UCSD-AML1 (cell line): ENCODE results near the gene TGFB2.

ENCODE experiments used
- DNase-seq: peaks from one replicate; lab custom pipeline; 2025; ENCODE audit not compliant: unreplicated experiment; lab: John Stamatoyannopoulos, UW

Gene TGFB2

DNA sequence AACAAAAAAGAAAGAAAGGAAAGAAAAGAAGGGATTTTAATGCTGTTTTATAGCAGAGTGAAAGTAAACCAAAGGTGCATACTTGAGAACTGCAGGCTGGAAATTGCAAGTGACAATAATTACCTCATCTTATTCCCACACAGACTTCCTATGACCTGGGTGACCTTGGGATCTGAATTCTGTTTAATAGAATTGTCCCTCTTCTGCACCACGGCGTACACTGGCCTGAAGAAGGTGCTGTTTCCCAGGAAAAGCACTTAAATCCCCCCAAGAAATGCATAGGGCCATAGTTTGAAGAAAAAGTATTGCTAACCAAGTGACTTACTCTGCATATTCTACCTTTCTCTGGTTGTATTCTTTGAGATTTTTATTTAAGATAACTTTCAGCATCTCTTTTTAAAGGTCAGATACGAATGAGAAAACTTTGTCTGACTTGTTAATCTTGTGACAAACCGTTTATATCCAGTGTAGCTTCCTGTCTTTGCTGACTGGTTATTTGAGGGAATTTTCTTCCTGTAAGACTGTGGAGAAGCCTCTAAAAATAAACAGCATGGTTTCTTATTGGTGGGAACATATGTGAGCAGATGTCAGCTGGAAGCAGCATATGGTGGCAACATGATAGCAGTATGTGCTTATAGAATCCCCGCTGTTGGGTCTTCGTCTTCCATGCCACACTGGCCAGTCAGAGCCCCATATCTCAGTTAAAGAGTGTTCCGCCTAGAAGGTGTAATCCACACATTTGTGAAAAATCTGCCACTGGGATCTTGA lies 16.3 kb downstream of the TGFB2 start:
- DNase-seq = no peak

DNA sequence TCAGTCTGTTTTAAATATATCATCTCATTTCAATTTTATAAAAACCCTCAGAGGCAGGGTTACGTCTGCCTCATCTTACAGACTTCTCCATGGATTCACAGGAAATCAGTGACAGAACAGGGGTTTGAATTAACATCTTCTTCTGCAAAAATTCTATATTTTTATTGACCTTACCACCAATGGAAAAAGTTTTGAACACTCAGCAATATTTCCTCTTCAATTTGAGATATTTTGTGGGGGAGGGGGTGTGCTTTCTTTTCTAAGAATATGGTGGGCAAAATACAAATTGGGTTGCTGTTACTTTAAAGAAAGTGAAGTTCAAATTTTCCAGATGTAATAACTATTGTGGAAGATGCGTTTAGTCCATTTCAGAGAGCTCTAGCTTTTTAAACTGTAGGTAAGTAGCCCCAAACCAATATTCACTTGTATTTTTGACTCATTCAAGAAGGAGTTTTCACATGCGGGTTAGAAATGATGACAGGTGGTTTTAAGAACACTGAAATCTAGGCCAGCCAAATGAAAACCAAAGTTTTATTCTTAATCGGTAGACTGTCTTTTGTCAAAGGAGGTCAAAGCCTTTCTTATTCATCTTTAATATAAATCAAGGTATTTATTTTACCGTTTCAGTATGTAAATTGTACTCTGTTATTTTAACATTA lies 17.4 kb downstream of the TGFB2 start:
- no peak for DNase-seq

- no peak for DNase-seq
Measured at GRCh38 chr1:218363141-218363540, 18.0 kb downstream of the TGFB2 start.

DNA sequence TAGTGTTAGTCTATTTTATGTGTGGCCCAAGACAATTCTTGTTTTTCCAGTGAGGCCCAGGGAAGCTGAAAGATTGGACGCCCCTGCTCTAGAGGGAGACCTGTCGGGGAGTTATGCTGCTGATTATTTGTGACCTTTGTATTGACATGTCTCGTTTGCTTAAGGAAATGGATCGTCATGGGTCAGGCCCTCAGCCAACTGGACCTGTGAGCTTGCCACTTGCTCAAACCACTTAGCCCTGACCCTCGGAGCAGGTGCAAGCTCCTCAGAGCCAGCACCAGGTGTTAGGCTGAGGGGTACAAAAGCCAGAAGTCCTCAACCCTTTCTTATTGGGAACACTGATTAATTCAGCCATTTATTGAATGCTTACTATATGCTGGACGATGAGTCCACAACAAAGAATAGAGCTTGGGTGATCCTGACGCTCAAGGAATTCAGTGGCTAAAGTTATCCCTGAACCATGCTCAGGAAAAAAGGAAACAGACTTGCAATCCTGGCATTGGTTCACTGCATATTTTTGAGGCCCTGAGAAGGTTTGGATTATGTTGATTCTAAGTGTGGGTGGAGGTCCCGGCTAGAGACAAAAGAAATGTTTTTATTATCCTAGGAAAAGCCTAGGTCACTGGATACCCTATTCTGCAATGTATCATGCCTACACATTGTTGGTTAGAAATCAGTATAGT lies 19.0 kb downstream of the TGFB2 start:
- DNase-seq = no peak

DNA sequence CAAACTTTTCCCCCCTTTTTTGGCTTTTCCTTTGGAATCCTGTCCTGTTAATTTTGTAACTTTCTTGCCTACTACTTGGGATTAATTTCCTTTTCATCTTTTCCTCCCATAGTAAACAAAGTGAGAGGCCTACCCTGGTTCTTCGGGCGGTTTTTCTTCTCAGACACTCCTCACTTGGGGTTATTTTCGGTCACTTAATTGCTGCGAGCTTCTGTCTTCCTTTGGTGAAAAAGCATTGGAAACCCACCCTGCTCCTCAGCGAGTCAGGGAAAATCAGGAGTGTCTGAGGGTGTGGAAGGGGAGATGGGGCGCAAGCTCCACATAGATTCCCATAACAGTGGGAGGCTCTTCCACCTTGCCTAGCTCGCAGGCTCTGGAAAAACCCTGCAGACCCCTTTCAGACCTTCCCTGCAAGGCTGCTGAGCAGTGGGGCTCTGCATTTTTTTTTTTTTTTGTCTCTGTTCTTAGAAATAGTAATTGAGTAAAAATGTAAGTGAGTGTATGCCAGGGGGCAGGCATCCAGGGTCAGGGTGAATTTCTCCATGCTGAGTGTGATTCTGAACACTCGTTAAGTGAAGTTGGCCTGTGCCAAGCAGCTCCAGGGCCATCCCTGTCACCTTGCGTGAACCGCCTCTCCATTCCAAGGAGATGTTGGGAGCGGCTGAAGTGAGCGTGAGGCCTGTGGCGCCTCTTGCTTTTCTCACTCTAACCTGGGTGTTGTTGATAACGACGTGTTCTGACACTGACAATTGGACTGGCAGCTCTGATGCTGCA lies 20.3 kb downstream of the TGFB2 start:
- DNase-seq = no peak

DNA sequence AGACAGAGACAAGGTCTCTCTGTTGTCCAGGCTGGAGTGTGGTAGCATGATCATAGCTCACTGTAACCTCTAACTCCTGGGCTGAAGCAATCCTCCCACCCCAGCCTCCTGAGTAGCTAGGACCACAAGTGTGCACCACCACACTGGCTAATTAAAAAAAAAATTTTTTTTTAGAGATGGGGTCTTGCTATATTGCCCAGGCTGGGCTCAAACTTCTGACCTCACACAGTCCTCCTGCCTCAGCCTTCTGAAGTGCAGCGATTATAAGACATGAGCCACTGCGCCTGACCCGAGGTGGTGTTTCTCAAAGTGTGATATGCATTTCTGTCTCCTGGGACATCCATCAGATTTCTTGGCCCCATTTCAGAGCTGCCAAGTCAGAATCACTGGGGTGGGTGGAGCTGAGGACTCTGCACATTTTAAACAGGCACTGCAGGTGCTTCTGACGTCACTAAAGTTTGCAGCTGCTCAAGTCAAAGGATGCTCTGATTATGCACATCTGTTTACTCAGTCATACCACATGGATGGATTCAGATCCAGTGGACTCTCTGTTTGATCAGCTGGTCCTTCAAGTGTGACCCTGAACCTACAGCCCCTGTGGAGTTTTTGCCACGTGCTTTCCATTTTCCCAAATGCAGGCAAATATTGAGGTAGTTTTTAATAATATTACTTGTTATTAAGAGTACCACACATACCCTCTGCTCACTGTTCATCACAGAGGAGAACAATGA lies 21.4 kb downstream of the TGFB2 start:
- DNase-seq = no peak

DNA sequence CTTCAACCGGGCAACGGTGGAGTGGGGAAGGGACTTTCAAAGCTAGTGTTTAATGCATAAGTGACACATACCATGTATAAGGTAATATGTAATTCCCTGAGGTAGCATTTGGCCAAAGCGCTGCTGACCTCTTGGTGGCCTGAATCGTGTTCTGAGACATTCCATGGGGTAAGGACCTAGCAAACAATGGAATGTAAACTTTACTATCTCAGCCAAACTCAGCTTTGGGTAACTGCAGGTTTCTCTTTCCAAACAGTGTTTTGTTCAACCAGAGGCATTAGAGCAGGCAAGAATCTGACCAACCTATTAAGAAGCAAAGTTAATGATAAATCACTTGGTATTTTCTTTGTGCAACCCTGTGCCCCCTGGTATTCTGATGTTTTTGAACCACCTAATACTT lies 22.0 kb downstream of the TGFB2 start:
- DNase-seq = no peak

DNA sequence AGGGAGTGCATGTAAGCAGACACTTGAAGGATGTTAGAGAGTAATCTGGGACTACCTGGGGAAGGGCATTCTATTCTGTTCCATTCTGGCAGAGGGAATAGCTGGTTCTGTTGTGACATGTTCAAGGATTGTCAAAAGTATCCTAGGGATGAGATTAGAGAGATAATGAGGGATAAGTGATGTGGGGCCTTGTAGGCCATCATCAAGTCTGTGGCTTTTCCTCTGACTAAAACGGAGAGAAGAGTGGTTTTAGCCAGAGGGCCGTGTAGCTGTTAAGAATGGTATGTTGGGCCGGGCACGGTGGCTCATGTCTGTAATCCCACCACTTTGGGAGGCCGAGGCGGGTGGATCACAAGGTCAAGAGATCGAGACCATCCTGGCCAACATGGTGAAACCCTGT lies 23.6 kb downstream of the TGFB2 start:
- DNase-seq = no peak

- DNase-seq = no peak
Measured at GRCh38 chr1:218369688-218370511, 24.8 kb downstream of the TGFB2 start.

DNA sequence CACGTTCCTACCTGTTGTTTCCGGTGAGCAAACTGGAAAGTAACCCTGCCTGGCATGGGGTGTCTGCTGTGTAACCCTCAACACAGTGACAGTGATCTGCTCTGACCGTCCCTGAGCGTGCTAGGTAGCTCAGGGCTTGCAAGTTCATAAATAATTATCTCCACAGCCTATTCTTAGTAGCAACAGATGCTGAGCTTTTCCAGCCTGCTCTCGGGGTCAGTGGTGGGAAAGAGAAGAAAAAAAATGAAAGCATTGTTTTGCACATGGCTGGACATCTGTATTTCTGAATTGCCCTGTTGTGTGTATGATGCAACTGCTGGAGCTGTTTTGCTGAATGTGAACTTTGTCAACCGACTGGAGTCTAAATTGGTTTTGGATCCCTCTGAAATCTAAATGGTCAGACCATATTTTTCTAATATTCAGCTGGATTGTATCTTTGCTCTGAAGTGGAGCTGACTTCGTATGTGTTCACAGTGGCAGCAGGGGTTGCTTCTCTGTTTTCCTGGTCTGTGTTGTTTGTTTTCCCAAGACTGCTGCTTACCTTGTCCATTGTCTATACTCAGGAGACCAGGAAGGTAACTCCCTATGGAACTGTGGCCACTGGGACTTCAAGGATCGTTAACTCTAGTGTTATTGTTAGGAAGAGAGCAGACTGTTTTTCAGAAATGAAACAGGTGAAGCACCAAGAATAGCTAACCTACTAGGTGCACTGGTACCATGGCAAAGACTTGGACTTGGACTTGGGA lies 27.0 kb downstream of the TGFB2 start:
- DNase-seq = no peak

- DNase-seq = no peak
Measured at GRCh38 chr1:218374401-218375353, 29.5 kb downstream of the TGFB2 start.

DNA sequence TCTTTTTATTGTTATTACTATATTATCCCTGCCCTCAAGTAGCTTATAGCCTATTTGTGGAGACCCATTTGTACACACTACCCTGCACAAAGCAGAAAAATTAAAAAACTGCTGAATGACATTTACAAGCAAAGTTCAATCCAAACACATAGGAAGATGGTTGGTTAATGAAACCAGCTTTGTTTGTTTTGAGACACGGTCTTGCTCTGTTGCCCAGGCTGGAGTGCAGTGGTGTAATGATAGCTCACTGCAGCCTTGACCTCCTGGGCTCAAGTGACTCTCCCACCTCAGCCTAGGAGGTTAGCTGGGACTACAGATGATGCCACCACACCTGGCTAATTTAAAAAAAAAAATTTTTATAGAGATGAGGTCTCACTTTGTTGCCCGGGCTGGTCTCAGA lies 31.6 kb downstream of the TGFB2 start:
- DNase-seq = no peak

GRCh38 chr1:218377143-218377660 lies 32.1 kb downstream of the TGFB2 start:
- no peak for DNase-seq

DNA sequence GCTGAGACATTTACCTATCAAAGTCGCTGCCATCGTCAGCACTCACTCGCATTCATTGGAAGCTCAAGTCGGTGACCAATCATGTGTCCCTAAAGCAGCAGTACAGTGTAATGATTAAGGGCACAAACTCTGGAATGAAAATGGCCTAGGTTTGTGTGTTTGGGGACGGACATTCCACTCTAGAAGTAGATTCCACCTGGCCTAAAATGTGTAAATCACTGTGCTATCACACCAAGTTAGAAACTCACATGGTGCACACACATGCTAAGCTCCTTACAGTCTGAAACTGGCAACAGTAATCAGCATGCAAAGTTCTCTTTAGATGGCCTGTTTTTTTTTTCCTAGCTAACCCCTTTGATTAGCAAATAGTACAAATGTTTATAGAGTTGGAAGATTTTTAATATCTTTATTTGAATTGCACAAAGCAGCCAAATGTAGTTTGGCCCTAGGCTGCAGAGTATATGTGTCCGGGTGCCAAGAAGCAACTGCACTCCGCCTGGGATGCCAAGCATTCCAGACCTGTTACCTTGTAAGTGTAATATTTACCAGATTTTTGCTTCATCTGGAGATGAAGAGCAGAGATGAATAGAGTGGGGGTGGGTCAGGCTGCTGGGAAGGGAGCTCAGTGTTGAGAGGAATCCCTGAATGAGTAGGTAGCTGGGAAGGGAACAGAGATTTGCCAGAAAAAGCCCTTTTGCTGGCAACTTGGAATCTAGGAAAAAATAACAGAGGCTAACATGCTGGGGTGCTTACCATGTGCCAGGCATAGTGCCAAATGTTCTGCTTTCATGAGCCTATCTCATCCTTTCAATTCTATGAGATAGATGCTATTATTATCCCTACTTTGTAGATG lies 35.2 kb downstream of the TGFB2 start:
- no peak for DNase-seq

GRCh38 chr1:218382261-218382660 lies 37.1 kb downstream of the TGFB2 start:
- DNase-seq = no peak

- no peak for DNase-seq
Measured at GRCh38 chr1:218383051-218383450, 37.9 kb downstream of the TGFB2 start.

GRCh38 chr1:218383681-218384080 lies 38.5 kb downstream of the TGFB2 start:
- no peak for DNase-seq
